Measurements from ENCODE around the gene TFF2.

Gene TFF2

DNA sequence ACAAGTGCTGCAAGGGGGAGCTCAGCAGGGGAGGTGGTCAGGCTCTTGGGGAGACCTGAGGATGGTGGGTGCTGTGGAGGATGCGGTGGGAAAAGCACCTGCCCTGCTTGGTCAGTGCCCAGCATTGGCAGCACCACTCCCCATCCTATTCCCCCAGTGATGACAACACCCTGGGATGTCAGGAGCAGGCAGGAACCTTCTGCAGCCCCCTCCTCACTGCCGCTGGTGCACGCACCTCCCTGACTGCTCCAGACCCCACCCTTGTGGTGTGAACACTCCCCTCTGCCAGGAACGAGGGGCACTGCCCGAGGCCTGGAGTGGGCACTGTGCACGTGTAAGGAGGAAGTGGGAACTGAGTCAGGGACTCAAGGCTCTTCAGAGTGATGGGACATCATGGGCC lies 32.5 kb upstream of the TFF2 start:
- DNase-seq, result no peak

DNA sequence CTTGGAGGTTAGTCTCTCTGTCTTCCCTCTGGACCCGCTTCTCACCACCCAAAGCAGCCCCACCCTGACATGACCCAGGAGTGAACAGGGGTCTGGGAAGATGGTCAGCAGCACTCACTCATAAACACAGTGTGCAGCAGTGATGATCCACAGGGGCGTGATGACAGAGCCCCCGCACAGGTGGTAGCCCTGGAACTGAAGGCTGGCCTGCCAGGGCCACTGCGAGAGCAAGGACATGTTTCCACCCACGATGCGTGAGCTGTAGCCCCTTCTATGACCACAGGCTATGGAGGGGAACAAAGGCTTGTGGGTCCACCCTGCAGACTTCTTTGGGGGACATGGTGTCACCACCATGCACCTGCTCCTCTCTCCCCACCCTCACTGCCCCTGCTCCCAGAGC lies 32.1 kb upstream of the TFF2 start:
- DNase-seq, result no peak

- DNase-seq, result peak; percentile 38
These were observed 30.7 kb upstream of the TFF2 start for GRCh38 chr21:42381347-42381984.

DNA sequence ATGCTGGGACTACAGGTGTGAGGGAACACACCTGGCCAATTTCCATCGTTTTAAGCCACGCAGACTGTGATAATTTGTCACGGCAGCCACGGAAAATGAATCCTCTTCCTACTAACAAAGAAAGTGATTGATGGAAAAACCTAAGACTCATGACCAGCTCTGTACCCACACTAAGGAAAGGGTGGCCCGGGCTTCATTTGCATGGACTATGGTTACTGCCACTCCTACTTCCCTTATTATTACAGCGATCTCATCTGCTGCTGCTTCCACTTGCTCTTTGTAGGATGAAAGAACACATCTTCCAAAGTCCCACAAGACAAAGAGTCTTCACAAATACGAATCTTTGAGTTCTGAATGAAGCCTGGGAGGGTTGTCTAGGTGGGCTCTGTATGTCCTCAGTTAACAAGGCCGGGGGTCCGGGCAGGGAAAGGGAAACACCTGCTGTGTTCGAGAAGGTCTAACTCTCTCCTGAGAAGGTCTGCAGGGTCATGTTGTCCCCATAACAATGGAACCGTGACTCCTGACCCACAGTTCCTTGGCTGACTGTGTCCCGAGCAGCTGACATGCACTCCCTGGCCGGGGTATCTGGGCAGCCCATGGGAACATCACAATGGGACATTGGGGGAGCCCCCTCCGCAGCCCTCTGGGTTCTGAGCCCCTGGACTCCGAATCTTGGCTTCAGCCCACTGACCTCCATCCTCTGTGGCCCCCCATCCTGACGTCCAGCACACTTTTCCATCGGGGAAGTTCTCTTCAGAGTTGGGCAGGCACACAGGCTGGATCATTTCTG lies 28.8 kb upstream of the TFF2 start:
- no peak for DNase-seq

GRCh38 chr21:42378418-42378817 lies 27.6 kb upstream of the TFF2 start:
- DNase-seq, result no peak

GRCh38 chr21:42377951-42378340 lies 27.2 kb upstream of the TFF2 start:
- no peak for DNase-seq

- no peak for DNase-seq
These were observed 26.6 kb upstream of the TFF2 start for GRCh38 chr21:42377211-42377950.

DNA sequence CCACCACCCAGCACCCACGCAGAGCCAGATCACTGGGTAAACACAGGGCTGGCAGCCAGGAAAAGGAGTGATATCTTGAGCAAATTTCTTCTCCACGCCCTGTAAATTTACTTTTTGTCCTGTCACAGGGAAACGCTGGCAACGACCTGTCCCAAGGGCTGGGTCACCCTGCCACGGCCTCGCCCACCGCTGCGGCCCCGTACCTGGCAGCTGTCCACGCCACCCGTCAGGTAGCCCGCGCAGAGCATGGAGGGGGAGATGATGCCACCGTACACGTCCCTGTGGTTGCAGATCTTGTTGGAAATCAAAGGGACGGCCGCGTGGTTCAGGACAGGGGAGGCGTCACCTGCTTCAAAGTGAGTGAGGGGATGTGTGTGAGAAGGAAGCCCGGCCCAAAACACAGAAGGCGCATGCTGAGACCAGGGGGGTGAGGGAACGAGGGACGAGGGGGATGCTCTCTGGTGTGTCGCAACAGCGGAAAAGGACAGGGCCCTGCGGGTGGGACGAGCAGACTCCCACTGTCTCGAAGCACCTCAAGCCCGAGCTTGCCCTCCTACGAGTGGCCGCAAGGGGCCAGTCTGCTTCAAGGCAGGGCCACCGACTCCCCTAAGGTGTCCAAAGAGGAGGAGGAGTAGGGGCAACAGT lies 25.7 kb upstream of the TFF2 start:
- DNase-seq, result no peak

DNA sequence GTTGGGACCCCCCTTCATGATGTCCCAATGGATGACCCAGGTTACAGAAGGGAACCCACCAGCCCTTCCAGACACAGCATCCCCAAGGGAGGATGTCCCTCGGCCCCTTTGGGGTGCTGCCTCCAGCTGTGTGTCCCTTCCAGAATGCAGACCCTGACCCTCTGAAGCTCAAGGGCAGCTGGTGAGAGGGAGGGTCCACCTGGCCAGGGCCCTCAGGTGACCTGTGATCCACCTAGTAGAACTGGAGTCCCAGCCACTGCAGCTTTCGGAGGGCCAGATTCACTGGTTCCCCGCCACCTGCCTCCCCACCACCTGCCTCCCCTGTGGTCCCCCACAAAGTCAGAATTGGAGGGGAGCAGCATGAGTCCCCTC lies 25.2 kb upstream of the TFF2 start:
- DNase-seq, result no peak

DNA sequence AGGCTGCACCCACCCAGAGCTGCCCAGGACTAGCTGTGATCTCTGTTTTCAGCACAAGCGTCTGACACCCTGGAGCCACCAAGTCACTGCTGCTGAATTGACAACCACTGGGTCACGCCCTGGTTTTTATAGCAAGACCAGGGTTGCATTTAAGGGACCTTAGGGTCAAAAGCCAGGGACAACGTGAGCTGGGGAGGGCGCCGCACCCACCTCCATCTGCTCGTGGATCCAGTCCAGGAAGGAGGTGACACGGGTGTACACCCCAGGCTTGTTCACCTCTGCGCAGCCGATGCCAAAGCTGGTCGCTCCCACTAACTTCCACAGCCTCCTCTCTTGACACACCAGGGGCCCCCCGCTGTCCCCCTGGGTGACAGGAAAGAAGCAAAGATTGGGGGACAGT lies 24.7 kb upstream of the TFF2 start:
- DNase-seq, result no peak

- DNase-seq, result no peak
These were observed 24.2 kb upstream of the TFF2 start for GRCh38 chr21:42374864-42375499.

DNA sequence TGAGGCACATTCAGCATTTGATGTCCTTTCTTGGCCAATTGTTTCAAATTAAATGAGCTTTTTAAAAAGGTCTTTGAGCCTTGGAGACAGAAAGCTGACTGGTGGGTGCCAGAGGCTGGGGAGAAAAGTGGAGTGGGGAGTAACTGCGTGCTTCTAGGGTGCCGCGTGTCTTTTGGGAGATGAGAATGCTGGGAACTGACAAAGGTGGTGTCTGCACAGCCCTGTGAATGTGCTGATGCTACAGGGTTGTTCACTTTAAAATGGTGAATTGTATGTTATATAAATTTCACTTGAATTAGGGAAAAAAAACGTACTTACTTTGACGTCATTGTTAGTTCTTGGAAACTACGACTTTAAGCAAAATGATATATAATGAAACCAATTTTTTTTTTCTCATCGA lies 23.7 kb upstream of the TFF2 start:
- DNase-seq, result no peak

DNA sequence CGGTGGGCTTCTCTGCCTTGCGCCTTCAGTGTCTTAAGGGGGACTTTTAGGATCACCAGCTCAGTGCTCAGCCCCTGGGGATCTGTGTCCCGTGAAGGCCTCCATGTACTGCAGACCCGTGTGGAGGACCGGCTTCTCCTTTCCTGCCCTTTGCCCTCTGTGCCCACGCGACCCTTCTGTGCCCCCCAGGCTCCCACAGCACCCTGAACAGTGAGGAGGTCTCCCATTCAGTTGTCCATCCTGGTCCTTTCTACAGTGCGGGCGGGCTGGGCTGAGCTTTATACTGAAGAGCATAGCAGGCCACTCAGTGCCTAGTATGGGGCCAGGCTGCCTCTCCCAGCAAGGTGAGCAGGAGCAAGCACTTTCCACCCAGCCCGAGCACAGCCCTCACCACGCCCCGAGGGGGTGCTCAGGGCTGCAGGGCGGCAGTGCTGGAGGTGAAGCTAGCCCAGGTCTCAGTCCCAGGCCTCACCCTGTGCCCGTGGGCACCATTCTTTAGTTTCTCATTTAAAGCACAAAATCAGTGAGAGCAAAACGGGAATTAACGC lies 23.2 kb upstream of the TFF2 start:
- DNase-seq, result no peak

DNA sequence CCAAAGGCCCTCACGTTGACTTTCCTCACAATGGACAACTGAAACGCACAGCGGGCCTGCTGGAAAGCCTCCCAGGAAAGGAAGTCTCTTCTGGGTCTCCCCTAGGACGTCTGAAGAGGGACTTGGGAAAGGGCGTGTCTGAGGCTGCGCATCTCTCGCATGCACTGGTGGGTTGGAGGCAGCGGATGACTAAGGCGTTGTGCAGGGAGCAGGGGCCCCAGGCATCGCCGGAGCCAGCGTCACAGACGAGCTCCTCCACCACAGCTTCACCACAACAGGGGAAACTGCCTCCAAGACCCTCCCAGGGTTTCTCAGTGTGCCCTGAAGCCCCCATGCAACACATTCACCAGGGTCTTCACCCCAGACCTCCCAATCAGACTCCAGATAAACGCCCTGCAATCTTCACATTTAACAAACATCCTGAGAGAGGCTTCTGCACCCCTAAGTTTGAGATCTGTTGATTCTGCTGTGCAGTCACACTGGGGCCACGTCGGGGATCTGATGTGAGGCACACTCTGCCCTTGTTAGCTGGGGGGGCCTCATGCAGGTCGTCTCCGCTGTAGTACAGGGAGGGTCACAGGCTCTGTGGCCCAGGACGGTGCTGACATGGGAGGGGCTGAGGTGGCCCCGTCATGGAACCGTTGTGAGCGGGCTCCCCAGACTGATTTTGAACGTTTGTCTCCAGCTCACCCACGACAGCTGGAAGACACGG lies 22.6 kb upstream of the TFF2 start:
- no peak for DNase-seq

DNA sequence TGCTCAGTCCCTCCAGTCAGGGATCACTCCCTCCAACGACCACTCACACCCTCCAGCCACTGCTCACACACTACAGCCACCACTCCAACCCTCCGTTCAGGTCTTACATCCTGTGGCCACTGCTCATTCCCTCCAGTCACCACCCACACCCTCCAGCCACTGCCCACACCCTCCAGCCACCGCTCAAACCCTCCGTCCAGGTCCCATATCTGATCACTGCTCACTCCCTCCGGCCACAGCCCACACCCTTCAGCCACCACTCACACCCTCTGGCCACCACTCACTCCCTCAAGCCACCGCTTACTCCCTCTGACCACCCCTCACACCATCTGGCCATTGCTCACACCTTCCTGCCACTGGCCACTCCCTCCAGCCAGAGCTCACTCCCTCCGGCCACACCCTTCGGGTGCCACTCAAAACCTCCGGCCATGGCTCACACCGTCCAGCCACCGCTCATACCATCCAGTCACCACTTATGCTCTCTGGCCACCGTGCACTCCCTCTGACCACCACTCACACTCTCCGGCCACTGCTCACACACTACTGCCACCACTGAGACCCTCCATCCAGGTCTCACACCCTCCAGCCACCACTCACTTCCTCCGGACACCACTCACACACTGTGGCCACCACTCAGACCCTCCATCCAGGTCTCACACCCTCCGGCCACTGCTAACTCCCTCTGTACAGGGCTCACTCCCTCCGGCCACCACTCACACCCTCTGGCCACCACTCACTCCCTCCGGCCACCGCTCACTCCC lies 20.3 kb upstream of the TFF2 start:
- DNase-seq, result no peak

- DNase-seq, result no peak
These were observed 19.0 kb upstream of the TFF2 start for GRCh38 chr21:42369821-42370220.

GRCh38 chr21:42367367-42368165 lies 16.8 kb upstream of the TFF2 start:
- DNase-seq, result no peak

- DNase-seq, result no peak
These were observed 15.7 kb upstream of the TFF2 start, which contains the start of gene TFF1 for GRCh38 chr21:42366292-42367010. Gene TFF1, minus strand, starts transcription at chr21:42366535. Its CDS starts 40 bp downstream, at chr21:42366495.

GRCh38 chr21:42365770-42366169 lies 15.0 kb upstream of the TFF2 start:
- DNase-seq, result no peak
